Melanocyte of skin (primary cell): ENCODE results near the gene TMEM91. TPM values are rescaled to one million over a fixed set of nuclear protein-coding genes. Genes with fewer than 3 reads are reported as not detected.

ENCODE experiments used
- total RNA-seq, 2 donors: library from RNA; depleted of rRNA; stranded (reverse); fragments of >200 nt; gene quantifications; 2 replicates each; pipeline ENCODE4 v1.2.3, GENCODE V29; 2012

The TMEM91 gene
- 1 to 10 TPM in 1 of 2 donors, under 1 TPM in 1; 0.67 to 1.4 TPM for total RNA-seq

GRCh38 chr19:41376241-41376997, at the start of gene TMEM91:
Gene TMEM91, plus strand, starts transcription at chr19:41376533. Its CDS starts 1,777 bp downstream, at chr19:41378310.

GRCh38 chr19:41353466-41354342, 22.6 kb upstream of the TMEM91 start, which contains the start of gene TGFB1:
Gene TGFB1, minus strand, starts transcription at chr19:41353922. Its CDS starts 878 bp downstream, at chr19:41353044.

GRCh38 chr19:41363753-41364523, 12.4 kb upstream of the TMEM91 start, which contains the start of gene B9D2:
Gene B9D2, minus strand, starts transcription at chr19:41364149. Its CDS starts 630 bp downstream, at chr19:41363519.

GRCh38 chr19:41397086-41398049, 21.0 kb downstream of the TMEM91 start, which contains the start of the genes BCKDHA and EXOSC5:
Gene BCKDHA, plus strand, starts transcription at chr19:41397818. Its CDS starts 10 bp downstream, at chr19:41397828.
Gene EXOSC5, minus strand, starts transcription at chr19:41397359. Its CDS starts 31 bp downstream, at chr19:41397328.

GRCh38 chr19:41426952-41427646, 50.8 kb downstream of the TMEM91 start, which contains the start of gene B3GNT8:
Gene B3GNT8, minus strand, starts transcription at chr19:41427374. Its CDS starts 596 bp downstream, at chr19:41426778.

Other genes starting within 250 kb of the TMEM91 start
- under 1 TPM in 1 of 2 donors, not detected in 1; 1.00 TPM for gene CYP2S1, start 183.3 kb upstream of the TMEM91 start, total RNA-seq
- 10 to 100 TPM; 12.7 to 28.6 TPM for gene AXL, start 157.3 kb upstream of the TMEM91 start, total RNA-seq
- gene HNRNPUL1, start 112.2 kb upstream of the TMEM91 start, total RNA-seq: 100 to 1,000 TPM in 1 of 2 donors, 10 to 100 TPM in 1; 78.1 to 108 TPM
- gene CCDC97, start 66.4 kb upstream of the TMEM91 start, total RNA-seq: 10 to 100 TPM; 10.3 to 11.3 TPM
- under 1 TPM; 0.34 to 0.67 TPM for gene TGFB1, start 22.6 kb upstream of the TMEM91 start, total RNA-seq
- gene B9D2, start 12.4 kb upstream of the TMEM91 start, total RNA-seq: 1 to 10 TPM; 3.1 to 3.3 TPM
- 10 to 100 TPM; 21.7 to 43.6 TPM for gene EXOSC5, start 20.8 kb downstream of the TMEM91 start, total RNA-seq
- 10 to 100 TPM; 32.0 to 41.3 TPM for gene BCKDHA, start 21.3 kb downstream of the TMEM91 start, total RNA-seq
- gene B3GNT8, start 50.8 kb downstream of the TMEM91 start, total RNA-seq: under 1 TPM; 0.33 to 0.34 TPM
- gene DMAC2, start 63.4 kb downstream of the TMEM91 start, total RNA-seq: 10 to 100 TPM; 23.1 to 67.3 TPM
- gene ERICH4, start 66.6 kb downstream of the TMEM91 start, total RNA-seq: not detected
- gene CEACAM21, start 199.6 kb downstream of the TMEM91 start, total RNA-seq: not detected